A204.1 (cell line): ENCODE data around the gene TEP1.
"Not testable (repeated sequence)": the region's sequence is repeated elsewhere in the genome, so short reads cannot be mapped to it uniquely, and the experiment has no call there.

Experiments
- FAIRE-seq: peaks from 2 replicates; lab custom pipeline; 2012; peaks lifted over from hg19 to GRCh38; lab: Jason Lieb, UNC

TEP1 gene

DNA sequence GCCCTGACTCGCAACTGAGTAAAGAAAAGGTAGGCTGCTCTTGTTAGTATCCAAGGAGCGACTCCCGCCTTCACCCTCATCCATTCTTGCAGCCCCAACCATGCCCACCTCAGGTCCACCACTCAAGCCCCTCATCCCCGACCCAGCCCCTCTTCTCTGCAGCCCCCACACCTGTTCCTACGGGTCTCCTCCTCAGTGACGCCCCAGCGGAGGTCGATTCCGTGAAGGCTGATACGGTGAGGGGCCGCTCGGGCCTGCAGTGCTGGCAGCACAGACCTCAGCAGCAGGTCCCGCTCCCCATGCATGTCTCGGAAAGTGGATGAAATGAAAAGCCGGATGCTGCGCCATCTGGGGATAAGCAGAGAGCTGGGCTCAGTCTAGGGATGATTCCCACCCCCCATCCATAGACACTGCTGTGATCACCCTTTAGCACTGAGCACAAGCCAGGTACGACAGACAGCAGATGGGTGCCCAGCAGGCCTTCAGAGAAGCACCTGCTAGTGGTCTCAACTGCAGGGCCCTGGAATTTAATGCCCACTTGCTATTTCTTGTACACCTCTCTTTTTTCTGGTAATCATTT, 26.9 kb downstream of the TEP1 start:
- FAIRE-seq: no peak

DNA sequence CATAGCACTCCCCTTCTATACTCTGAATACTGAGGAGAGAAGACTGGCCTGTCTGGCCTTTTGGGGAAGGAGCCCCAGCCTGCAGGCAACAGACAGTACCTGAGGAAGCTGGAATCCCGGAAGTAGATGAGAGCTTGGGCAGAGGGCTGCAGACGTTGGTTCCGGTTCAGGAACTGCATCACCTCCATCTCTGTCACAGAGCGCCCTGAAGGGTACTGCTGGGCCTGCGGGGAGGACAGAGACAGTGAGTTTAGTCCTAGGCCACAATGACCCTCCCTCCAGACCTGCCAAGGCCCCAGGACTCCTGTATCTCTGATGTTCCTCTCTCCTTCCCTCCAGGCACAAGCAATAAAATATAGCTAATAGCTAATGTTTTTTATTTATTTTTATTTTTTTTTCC, 28.4 kb downstream of the TEP1 start:
- FAIRE-seq: no peak

DNA sequence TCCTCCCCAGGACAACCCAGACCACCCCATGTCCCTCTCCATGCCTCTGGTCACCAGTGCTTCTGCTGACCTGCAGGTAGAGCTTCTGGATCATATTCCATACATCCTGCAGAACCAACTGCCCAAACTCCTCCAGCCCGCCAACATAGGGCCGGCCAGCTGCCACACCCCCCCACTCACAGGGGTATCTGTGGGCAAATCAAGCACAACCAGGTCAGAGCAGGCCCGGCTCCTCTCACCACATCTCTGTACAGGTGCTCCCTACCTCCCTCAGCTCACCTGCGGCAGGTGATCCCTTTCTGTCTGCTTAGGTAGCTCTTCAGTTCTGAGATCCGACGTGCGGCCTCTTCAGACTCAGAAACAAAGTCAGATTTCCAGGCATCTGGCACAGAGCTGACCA, 29.0 kb downstream of the TEP1 start:
- no peak for FAIRE-seq

- FAIRE-seq: no peak
Measured at GRCh38 chr14:20383636-20384035, 29.7 kb downstream of the TEP1 start.

DNA sequence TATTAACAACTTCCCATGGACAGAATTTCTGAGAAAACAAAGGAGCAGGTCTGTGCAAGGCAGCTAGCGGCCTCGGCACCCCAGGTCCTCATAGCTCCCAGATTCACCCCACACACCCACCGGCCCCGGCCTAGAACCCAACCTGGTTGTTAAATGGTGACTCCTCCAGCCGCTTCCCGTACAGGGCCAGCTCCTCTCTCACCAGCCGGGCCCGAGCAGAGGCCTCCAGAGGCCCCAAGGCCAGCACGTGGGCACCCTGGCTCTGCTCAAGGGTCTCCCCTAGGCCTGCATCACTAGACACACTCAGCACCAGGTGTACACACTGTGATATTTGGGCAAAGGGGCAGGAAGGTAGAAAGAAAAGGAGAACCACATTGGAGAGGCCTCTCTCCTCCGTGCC, 30.3 kb downstream of the TEP1 start:
- no peak for FAIRE-seq

GRCh38 chr14:20382526-20382925, 30.8 kb downstream of the TEP1 start:
- no peak for FAIRE-seq

GRCh38 chr14:20381341-20381740, 32.0 kb downstream of the TEP1 start:
- no peak for FAIRE-seq

GRCh38 chr14:20380681-20381080, 32.6 kb downstream of the TEP1 start:
- no peak for FAIRE-seq

DNA sequence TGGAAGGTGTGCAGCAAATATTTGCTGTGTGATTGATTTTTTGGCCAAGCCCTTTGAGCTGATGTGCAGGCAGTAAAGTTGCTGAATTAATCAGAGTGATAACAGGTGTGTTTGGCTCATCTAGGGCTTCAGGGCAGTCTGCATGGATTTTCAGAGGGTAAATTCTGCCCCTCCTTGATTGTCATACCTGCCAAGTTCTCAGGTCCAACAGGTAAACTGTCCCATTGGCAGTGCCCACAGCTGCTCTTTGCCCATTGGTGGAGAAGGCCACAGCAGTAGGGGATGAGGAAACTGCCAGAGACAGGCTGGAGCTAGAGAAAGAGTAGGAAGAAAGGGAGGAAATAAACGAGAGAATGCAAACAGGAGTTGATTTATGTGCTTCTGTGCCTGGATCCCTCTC, 33.6 kb downstream of the TEP1 start:
- FAIRE-seq: no peak

- FAIRE-seq: no peak
Measured at GRCh38 chr14:20377171-20377570, 36.1 kb downstream of the TEP1 start.

DNA sequence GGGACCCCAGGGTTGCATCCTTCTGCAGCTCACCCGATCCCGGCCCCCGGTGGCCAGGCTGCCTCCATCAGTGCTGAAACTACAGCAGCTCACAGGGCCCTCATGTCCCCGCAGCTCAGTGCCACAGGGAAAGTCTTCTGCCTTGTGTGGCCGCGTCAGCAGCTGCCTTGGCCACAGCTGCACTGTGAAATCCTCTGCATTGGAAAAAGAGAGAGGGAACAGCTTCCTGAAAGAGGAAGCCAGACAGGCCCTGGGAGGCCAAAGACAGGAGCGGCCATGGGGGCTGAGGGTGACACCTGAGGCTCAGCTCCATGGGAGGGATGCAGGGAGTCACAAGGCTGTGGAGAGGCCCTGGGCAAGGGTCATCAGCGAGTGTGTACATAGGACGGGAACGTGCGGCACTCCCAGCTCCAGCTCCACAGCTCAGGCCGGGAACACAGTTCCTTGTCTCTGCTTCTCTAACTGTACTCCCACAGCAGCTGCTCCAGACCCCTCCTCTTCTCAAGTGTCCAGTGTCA, 37.2 kb downstream of the TEP1 start:
- FAIRE-seq: no peak

DNA sequence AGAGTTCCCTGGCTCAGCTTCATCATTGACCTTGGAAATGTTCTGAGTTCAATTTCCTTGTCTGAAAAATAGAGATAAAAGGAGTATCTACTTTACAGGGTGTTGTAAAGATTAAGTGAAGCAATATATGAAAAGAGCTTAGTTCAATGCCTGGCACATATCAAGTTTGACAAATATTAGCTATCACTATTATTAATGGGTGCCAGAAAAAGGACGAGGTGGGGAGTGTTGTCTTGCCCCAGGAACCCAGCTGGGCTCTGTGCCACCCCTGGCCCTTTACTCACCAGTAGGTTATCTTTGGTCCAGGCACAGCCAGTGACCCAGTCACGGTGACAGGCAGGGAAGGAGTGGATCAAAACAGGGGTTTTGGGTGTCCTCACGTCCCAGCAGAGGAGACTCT, 37.8 kb downstream of the TEP1 start:
- FAIRE-seq: no peak

- FAIRE-seq: no peak
Measured at GRCh38 chr14:20372796-20373195, 40.5 kb downstream of the TEP1 start.

DNA sequence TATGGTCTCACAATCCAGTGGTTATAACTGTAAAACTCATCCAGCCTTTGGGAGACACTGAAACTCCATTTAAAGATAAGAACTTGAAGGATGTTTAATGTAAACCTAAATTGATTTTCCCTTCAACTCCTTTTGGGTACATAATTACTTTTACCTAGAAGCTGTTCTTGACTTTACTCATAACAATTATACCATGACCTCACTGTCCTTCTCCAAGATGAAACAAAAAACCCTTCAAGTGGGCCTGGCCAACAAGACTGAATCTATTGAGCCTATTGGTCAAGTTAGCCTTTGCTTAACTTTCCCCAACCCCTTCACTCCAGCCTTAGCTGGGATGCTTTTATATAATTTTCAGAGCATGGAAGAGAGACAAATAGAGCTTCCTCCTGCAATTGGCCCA, 47.4 kb downstream of the TEP1 start:
- FAIRE-seq: no peak

DNA sequence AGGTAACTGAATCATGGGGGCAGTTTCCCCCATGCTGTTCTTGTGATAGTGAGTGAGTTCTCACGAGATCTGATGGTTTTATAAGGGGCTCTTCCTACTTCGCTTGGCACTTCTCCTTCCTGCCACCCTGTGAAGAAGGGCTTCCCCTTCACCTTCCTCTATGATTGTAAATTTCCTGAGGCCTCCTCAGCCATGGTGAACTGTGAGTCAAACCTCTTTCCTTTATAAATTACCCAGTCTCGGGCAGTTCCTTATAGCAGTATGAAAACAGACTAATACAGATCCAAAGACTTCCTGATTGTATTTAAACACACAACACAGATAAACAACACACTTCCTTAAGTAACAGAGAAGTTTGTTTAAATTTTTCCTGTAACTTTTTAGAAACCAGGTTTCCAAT, 54.8 kb downstream of the TEP1 start:
- not testable (repeated sequence) for FAIRE-seq

DNA sequence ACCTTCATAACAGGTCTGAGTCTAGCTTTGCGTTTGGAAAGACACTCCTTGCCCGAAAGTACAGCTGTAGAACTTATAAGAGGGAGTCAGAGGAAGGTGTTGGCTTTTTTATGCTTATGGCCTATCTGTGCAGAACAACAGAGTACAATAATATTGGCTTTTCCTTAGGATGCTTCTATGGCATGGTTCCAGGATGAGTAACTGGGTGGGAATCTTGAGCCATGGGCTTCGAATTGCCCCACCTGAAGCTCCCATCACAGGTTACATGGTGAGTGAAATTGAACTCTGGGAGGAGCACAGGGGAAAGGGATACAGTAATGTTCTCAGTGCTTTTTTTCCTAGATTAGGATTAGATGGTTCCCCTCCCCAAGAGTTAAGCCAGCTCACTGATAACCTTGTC, 56.9 kb downstream of the TEP1 start:
- FAIRE-seq: no peak

DNA sequence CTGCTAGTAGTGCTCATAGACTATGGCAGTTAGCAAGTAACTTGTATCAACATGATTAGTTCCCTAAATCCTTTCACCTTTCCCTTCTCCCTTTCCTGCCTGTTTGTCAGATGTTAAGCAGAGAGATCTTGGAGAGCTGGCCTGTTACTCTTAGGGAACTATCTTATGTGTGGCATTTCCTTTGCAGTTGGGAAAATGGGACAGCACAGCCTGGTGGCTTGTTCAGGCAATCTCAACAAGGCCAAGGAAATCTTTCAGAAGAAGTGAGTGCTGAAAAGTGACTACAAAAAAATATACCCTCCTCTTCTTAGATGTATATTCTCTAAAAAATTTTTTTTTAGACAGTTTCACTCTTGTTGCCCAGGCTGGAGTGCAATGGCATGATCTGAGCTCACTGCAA, 62.4 kb downstream of the TEP1 start:
- no peak for FAIRE-seq

- FAIRE-seq: no peak
Measured at GRCh38 chr14:20350282-20350681, 63.0 kb downstream of the TEP1 start.

DNA sequence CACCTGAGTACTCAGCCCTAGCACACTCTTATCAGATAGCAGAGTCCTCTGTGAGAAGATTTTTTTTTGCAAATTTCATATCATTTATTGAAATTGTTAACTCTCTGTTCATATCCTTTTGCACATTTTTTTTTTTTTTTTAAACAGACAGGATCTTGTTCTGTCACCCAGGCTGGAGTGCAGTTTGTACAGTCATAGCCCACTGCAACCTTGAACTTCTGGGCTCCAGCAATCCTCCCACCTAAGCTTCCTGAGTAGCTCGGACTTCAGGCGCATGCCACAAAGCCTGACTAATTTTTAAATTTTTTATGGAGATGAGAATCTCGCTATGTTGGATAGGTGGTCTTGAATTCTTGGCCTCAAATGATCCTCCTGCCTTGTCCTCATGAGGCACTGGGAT, 65.6 kb downstream of the TEP1 start:
- no peak for FAIRE-seq

DNA sequence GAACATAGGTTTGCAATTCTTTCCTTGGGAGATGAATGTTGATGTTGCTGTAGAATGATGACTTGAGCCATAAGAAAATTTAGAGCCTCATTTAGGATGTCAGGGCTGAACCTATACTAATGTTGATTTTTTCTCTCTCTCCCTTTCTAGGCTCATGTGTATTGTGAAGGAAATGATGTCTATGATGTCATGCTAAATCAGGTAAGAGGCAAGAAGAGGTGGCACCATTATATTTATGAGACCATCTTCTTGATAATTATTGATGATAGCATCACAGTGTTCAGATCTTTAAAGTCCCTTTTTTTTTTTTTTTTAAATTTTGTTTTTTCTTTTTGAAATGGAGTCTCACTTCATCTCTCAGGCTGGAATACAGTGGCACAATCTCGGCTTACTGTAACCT, 66.6 kb downstream of the TEP1 start:
- FAIRE-seq: no peak

DNA sequence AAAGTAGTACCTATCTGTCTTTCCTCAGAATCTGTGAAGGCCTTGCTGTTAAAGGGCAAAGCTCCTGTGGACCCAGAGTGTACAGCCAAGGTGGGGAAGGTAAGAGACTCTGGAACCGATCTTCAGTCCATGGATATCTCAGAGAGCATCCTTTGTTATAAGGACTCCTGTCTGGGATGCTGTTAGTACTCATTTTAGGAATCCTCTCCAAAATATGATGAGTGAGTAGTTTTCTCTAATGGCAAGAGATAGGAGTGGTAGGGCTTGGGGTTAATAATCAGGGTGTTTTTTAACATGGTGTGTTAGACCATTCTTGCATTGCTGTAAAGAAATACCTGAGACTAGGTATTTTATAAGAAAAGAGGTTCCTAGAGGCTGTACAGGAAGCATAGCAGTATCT, 67.9 kb downstream of the TEP1 start:
- no peak for FAIRE-seq

DNA sequence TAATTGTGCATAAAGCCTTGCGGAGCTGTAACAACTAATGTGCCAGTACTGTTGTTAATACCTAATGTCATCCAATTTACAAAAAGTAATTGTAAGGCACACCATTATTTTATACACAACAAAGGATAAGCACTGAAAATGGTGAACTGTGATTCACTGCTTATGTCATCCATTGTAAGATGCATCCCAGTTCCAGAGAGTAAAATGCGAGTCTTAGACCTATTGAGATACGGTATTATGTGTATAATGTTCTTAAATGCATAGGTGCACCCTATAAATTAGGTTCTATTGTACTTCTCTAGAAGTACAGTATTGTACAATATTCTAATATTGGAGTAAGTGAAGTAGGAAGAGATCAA, 69.5 kb downstream of the TEP1 start:
- no peak for FAIRE-seq

DNA sequence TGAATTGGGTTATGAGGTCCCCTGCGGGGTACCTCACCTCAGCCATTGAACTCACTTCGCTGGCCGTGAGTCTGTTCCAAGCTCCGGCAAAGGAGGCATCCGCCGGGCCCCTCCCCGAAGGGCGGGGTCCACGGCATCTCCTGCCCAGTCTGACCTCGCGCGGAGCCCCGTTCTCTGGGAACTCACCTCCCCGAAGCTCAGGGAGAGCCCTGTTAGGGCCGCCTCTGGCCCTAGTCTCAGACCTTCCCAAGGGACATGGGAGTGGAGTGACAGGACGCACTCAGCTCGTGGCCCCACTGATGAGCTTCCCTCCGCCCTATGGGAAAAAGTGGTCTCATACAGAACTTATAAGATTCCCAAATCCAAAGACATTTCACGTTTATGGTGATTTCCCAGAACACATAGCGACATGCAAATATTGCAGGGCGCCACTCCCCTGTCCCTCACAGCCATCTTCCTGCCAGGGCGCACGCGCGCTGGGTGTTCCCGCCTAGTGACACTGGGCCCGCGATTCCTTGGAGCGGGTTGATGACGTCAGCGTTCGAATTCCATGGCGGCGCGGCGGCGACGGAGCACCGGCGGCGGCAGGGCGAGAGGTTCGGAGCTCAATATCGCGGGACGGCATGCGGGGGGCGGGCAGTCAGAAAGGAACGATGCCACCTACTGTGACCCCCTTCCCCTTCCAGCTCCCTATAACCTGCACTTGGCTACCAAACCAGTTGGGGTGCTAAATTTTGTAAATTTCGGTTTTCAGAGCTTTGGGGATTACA, 70.0 kb downstream of the TEP1 start, which contains the start of gene PARP2:
Gene PARP2 (plus strand): TSS at position 544 of the 770 bp plus-strand sequence. CDS start 7 bp downstream, at position 551.
- FAIRE-seq: peak; percentile 98

DNA sequence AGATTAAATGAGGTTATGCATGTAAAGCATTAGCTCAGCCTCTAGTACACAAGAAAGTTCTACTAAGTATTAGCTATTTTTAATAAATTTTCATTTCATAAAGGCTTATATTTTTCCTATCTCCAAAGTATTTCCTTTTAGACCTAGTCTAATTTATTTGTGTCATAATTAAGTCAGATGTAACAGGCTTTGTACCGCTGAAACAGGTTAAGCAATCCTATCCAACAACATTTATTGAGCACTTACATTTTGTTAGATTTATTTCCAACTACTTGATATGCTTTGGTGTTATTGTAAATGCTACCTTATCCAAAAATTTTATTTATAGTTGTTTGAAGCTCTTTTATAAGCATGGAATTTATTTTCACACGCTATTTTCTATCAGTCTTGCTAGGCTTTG, 71.7 kb downstream of the TEP1 start:
- no peak for FAIRE-seq
